Astrocyte of the cerebellum (primary cell): ENCODE data around the gene MBP.

Source experiments
- DNase-seq: peaks from one replicate; pipeline ENCODE4 v3.0.0-alpha.2; 2011; ENCODE audit warnings: low read depth
- H3K4me3 ChIP-seq: 2 replicates; pipeline ENCODE4 v1.5.1; 2011; ENCODE audit warnings: mild to moderate bottlenecking, low read depth, low read length, moderate library complexity
- CTCF ChIP-seq: IDR thresholded peaks from 2 replicates; pipeline ENCODE4 v1.5.1; 2012; ENCODE audit warnings: low read length, low read depth, moderate library complexity, mild to moderate bottlenecking; ENCODE audit errors: missing control alignments
- in situ Hi-C: cut with HindIII; loops from 2 replicates; pipeline ENCODE4 v1.10.0; 2017; ENCODE audit warnings: low sequenced_read_pairs

Gene MBP

GRCh38 chr18:77046994-77047393, 85.6 kb downstream of the MBP start:
- no peak overlapping the region for H3K4me3 ChIP-seq
- TF ChIP-seq CTCF, result no peak
- DNase-seq, result no peak
- in situ Hi-C loops, result loop anchor here (5.0 kb wide), 1 partner anchor 45 kb away; no protein-coding TSS in a partner anchor

- no peak for TF ChIP-seq CTCF
- in situ Hi-C loops, result loop anchor here (5.0 kb wide), 1 partner anchor 44 kb away; no protein-coding TSS in a partner anchor
- no peak overlapping the region for H3K4me3 ChIP-seq
- DNase-seq, result no peak
These were observed 86.2 kb downstream of the MBP start for GRCh38 chr18:77046409-77046808.

GRCh38 chr18:77045677-77046076, 86.9 kb downstream of the MBP start:
- DNase-seq, result no peak
- in situ Hi-C loops, result loop anchor here (5.0 kb wide), 1 partner anchor 43 kb away; no protein-coding TSS in a partner anchor
- H3K4me3 ChIP-seq, result no peak overlapping the region
- no peak for TF ChIP-seq CTCF

- no peak for DNase-seq
- H3K4me3 ChIP-seq, result no peak overlapping the region
- TF ChIP-seq CTCF, result no peak
- in situ Hi-C loops, result loop anchor here (5.0 kb wide), 1 partner anchor 43 kb away; no protein-coding TSS in a partner anchor
These were observed 87.5 kb downstream of the MBP start for GRCh38 chr18:77044866-77045664.

GRCh38 chr18:77043541-77044280, 88.9 kb downstream of the MBP start:
- DNase-seq, result no peak
- TF ChIP-seq CTCF, result no peak
- in situ Hi-C loops, result no loop called here

GRCh38 chr18:77042583-77042982, 90.0 kb downstream of the MBP start:
- DNase-seq, result no peak
- TF ChIP-seq CTCF, result no peak
- no peak overlapping the region for H3K4me3 ChIP-seq
- in situ Hi-C loops, result no loop called here

More at GRCh38 chr18:77043541-77044280, 88.9 kb downstream of the MBP start:
- no peak overlapping the region for H3K4me3 ChIP-seq
